ENCODE data around the gene CACNA1A.

The CACNA1A gene

DNA sequence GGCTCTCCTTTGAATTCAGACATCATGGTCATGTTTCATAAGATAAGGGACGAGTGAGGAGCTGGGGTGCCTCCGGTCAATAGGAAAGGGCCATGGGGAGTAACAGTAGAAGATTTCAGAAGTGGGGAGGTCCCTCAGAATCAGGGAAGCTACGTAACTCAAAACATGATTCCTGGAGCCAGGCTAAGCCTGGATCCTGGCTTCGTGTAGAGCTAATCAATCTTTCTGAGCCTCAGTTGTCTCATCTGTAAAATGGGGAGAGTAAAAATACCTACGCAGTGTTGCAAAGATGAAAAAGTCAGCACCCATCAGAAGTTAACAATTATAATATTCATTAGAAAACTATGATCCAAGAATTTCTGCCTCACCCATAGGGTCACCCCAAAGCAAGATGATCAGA lies 106.5 kb downstream of the CACNA1A start:
- no peak for DNase-seq (ENCODE audit: low read depth)
- TF ChIP-seq, protein P1, sequence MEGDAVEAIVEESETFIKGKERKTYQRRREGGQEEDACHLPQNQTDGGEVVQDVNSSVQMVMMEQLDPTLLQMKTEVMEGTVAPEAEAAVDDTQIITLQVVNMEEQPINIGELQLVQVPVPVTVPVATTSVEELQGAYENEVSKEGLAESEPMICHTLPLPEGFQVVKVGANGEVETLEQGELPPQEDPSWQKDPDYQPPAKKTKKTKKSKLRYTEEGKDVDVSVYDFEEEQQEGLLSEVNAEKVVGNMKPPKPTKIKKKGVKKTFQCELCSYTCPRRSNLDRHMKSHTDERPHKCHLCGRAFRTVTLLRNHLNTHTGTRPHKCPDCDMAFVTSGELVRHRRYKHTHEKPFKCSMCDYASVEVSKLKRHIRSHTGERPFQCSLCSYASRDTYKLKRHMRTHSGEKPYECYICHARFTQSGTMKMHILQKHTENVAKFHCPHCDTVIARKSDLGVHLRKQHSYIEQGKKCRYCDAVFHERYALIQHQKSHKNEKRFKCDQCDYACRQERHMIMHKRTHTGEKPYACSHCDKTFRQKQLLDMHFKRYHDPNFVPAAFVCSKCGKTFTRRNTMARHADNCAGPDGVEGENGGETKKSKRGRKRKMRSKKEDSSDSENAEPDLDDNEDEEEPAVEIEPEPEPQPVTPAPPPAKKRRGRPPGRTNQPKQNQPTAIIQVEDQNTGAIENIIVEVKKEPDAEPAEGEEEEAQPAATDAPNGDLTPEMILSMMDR (IDR thresholded peaks at IDR 0.05; ENCODE audit: low read depth, low read length, missing control alignments): no peak
- no peak overlapping the region for H3K4me3 ChIP-seq (ENCODE audit: low read depth, low read length)

DNA sequence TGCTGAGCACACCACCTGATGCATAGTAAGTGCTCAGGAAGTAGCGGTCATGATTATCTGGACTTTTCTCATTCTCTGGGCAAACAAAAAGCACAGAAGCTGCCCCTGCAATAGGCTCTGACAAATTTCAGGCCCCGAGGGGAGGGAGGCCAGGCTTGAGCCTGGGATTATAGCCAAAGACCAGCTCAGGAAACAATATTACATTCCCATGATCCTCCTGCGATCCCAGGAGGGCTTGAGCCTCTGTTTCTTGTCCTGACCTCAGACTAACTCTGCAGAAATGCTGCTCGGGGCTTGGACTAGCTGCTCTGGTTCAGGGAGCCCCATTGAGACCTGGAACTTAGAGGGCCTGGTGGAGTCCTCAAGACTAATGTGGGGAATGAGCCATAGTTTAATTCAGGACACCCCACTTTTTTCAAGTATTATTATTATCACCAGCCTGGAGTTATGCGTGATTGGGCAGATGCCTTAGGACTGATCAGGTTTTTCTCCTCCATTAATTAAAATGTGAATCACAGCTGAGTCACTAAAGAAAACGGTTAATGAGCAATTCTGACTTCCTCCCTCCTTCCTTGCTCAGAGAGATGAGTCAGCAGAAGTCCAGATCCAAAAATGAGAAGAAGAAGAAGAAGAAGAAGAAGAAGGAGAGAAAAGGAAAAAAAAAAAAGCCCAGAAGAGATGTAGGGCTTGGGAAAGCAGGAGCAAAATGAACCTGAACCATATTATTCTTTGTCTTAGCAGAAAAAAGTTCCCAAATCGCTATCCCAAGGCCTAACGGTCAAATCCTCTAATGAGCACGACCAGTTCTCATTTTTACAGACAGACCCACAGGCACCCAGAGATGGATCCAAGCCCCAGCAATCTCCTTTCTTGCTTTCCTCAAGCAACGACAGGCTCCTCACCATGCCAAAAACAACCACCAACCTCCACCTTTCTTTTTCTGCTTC lies 107.2 kb downstream of the CACNA1A start:
- no peak overlapping the region for H3K4me3 ChIP-seq (ENCODE audit: low read depth, low read length)
- TF ChIP-seq, protein P1 (IDR thresholded peaks at IDR 0.05; ENCODE audit: low read depth, low read length, missing control alignments): no peak
- DNase-seq (ENCODE audit: low read depth): no peak

DNA sequence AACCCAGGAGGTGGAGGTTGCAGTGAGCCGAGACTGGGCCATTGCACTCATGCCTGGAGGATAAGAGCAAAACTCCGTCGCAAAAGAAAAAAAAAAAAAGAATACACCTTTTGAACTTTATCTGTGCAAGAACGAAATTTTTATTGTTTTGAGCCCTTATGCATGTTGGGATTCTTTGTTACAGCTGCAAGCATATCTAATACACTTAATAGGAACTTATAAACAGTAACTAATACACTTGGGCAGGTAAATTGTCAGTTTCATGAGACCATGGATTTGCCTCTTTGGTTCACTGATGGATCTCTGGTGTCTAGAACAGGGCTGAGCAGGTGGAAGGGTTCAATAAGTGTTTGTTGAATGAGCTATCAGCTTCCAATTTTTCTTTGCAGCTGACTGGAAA lies 108.1 kb downstream of the CACNA1A start:
- DNase-seq (ENCODE audit: low read depth): no peak
- H3K4me3 ChIP-seq (ENCODE audit: low read depth, low read length): no peak overlapping the region
- TF ChIP-seq, protein P1 (IDR thresholded peaks at IDR 0.05; ENCODE audit: low read depth, low read length, missing control alignments): no peak

DNA sequence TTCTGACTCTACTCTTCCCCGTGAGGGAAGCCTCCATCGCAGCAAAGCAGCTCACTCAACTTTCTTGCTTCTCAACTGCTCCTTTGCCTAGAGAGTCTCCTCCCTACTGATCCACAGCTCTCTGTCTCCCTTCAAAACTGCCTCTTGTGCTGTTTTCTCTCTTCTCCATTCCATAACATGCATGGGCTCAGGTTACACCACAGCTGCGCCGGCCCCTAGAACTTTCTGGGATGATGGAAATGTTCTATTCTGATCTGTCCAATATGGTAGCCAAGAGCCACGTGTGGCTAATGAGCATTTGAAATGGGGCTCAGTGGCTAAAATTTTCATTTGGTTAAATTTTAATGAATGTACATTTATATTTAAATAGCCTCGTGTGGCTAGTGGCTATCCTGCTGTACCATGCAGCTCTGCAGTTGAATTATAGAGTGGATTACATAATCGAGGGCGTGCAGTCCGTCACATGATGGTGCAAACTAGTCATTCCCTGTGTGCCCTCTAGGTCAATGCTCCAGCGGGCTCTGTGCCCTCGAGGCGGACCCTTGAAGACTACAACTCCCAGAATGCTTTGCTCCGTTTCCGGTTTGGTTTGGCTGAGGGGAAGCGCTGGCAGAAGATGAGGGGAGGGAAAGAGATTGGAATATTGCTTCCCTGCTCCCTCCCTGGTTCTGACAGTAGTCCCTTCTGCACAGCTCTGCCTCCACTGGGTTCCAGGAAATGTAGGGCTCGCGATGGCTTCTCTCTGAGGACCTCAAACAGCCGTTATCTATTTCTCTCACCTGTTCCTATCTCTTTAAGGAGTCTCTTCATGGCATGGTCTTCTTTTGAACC lies 109.8 kb downstream of the CACNA1A start:
- DNase-seq (ENCODE audit: low read depth): no peak
- no peak overlapping the region for H3K4me3 ChIP-seq (ENCODE audit: low read depth, low read length)
- TF ChIP-seq, protein P1 (IDR thresholded peaks at IDR 0.05; ENCODE audit: low read depth, low read length, missing control alignments): no peak

DNA sequence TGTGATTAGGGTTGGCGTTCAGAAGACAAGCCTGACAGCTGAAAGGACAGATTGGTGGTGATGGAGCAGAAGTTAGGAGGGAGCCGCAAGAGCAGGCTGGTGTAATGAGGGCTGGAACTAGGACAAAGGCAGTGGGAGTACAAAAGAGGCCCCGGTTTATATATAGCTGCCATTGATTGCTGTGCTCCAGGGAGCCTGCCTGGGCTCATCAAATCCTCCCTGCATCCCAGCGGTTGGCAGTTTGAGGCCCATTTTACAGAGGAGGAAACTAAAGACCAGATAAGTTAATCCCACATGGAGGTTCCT lies 123.7 kb downstream of the CACNA1A start:
- no peak for DNase-seq (ENCODE audit: low read depth)
- TF ChIP-seq, protein P1 (IDR thresholded peaks at IDR 0.05; ENCODE audit: low read depth, low read length, missing control alignments): no peak
- no peak overlapping the region for H3K4me3 ChIP-seq (ENCODE audit: low read depth, low read length)

DNA sequence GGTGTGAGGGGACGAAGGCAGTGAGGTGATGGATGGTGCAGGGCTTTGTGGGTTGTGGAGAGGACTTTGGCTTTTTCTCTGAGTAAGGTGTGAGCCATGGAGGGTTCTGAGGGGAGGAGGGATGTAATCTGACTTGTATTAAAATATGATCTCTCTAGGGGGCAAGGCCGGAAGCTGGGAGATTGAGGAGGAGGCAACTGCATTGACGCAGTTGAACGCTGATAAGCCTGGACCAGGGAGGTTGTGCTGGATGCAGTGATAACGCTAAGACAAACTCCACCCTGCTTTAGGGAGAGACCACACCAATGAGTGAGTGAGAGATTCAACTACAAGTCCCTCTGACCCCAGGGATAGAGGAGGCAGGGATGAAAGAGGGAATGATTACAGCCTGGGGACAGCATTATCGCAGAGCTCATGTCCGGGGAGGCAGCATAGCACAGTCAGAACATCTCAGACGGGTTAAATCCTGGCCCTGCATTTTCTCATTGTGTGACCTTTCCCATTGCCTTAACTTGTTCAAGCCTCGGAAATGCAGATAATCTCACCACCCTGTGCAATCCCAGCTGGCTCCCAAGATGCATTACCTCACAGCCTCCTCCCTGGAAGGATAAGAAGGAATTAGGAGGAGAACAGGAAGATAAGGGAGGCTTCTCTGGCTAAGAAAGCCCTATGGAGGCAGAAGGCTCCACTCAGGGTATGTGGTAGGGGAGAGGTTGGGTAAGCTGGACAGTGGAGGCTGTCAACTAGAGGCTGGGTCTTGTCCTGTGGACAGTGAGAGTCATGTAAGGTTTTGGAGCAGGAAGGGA lies 124.2 kb downstream of the CACNA1A start:
- H3K4me3 ChIP-seq (ENCODE audit: low read depth, low read length): no peak overlapping the region
- TF ChIP-seq, protein P1 (IDR thresholded peaks at IDR 0.05; ENCODE audit: low read depth, low read length, missing control alignments): no peak
- DNase-seq (ENCODE audit: low read depth): no peak
